NCI-H2029 (cell line): ENCODE results near the gene C10orf105.

Experiments
- DNase-seq: peaks from one replicate; lab custom pipeline; 2025; lab: John Stamatoyannopoulos, UW

The C10orf105 gene, protein sequence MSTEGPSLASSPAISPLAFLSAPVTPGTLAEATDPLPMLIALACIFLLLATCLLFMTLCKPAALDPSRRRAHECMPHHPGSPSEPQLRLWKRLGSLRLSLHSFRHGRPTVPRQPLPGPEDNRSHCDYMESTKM

GRCh38 chr10:71719464-71720201, at the start of gene C10orf105:
TSS of gene C10orf105 (minus strand) at chr10:71719778. CDS start at chr10:71716337, 3,441 bp downstream.
- no peak for DNase-seq

GRCh38 chr10:71767420-71768035, 48.0 kb upstream of the C10orf105 start:
- no peak for DNase-seq

DNA sequence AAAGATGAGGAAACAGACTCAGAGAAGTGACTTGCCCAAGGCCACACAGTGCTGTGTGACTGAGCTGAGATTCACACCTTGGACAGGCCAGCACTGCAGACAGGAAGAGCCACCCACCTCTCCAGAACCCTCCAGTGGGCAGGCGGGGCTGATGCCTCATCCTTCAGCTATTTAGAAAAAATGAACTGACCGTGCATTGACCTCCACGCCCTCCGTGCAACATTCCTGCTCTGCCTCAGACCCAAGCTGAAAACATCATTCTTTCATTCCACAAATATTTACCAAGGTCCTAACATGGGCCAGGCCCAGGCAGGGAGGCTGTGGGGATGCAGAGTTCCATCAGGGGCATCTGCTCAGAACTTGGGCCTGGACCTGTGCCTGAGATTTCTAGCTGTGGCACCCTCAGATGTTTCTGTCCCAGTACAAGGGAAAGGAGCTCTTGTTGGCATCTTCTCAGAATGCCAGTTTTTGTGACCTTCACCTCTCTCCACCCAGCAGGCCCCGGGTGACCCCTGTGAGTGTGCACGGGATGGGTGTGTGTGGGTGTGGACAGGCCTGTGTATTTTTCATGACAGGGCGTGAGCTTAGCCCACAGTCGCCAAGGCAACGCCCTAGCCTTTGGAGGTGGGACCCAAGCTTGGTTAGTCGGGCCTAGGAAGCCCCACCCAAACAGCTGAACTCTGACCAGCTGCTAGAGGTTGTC, 47.3 kb upstream of the C10orf105 start:
- no peak for DNase-seq

- no peak for DNase-seq
Observed at GRCh38 chr10:71765906-71766716, 46.5 kb upstream of the C10orf105 start.

DNA sequence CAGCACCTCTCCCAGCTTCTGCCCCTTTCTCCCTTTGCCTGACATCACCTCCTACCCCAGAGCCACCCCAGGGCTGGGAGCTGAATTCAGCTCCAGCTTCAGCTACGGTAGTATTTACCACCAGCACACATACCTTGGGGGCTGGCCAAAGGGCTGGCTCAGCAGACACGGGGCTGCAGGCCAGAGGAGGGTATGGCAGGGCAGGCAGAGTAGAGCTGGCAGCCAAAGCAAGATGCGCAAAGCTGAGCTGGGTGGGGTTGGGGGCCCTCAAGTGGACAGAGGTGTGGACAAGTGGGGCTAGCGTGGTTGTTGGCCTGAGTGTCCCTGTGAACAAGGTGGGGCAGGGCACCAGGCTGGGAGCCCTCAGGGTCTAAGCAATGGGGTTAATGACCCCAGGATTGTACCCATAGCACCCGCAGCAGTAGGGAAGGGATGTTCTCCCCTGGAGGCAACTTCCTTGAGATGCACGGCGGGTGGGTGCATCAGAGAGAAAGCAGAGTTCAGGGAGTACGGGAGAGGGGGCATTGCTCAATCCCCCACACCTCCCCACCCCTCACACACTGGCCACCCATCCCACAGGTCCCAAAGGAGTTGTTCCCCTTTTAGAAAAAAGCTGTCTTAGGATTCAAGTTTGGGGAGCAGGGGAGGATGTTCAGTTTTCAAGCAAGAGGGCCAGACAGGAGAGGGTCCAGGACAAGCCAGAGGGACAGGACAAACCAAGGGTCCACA, 45.8 kb upstream of the C10orf105 start:
- DNase-seq: no peak

- DNase-seq: no peak
Observed at GRCh38 chr10:71763352-71764127, 44.0 kb upstream of the C10orf105 start.

GRCh38 chr10:71762324-71762723, 42.7 kb upstream of the C10orf105 start:
- DNase-seq: no peak

GRCh38 chr10:71761541-71762113, 42.0 kb upstream of the C10orf105 start:
- DNase-seq: no peak

- DNase-seq: no peak
Observed at GRCh38 chr10:71761105-71761511, 41.5 kb upstream of the C10orf105 start.

- no peak for DNase-seq
Observed at GRCh38 chr10:71757399-71757922, 37.9 kb upstream of the C10orf105 start.

DNA sequence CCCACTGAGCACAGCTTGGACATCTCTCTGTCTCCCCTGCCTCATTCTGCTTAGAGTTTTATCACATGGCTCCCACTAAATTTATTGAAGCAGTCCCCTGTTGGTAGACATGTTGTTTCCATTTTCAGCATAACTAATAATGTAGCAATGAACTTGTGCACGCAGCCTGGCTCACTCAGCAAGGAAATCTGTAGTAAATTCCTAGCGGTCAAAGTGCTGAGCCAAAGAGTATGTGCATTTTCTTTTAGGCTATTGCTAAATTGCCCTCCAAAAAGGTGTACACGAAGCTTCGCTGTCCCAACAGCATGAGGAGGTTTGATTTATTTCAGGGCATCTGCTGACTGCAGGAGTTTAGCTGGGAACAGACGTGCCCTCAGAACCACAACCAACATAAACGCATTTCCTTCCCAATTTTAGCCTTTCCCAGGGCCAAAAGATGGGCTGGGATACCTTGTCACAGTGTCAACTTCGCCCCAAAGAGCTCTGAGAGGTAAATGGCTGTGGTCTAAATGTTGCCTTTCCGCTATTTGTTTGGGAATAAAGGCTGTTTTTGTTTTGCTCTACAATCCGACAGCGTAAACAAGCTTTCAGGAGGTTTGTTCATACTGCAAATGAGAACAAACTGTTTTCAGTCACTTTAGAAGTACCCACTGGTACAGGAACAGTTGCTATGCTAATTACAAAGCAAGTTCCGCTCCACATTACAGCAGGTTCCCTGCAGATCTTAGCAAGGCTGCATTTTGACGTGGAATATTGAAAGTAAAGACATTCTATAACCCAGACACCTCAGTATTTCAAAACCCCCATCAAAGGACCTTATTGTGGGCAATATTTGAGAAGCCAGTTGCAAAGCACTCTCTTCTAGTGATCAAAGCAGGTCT, 37.0 kb upstream of the C10orf105 start:
- no peak for DNase-seq

DNA sequence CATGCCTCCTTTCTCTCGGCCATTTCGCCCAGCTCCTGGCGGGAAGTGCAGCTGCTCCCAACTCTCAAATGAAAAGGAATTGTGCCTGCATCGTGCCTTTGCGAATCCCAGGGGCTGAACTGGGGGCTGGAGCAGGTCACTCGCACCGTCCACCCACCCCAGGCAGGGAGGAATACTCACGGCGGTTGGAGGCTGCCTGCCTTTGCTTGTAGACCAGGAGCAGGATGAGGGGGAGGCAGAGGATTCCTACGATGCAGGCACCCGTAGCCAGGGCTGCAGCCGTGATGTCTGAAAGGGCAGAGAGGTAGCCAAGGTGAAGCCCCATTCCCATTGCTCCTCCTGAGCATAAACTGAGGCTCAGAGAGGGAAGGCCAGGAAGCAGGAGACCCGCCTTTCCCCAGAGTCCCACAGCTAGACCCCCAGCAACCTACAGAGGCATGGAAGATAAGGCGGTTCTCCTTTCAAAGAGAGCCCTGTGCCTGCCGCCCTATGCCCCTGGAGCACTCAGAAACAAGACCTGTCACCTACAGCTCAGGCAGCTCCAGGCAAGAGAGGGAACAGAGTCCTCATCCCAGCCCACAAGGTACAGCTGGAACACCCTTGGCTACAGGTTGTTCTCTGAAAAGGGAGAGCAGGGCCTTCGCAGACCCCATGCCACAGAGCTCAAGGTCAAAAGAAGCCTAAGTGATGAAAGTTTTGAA, 35.8 kb upstream of the C10orf105 start:
- no peak for DNase-seq

- DNase-seq: no peak
Observed at GRCh38 chr10:71754562-71754961, 35.0 kb upstream of the C10orf105 start.

DNA sequence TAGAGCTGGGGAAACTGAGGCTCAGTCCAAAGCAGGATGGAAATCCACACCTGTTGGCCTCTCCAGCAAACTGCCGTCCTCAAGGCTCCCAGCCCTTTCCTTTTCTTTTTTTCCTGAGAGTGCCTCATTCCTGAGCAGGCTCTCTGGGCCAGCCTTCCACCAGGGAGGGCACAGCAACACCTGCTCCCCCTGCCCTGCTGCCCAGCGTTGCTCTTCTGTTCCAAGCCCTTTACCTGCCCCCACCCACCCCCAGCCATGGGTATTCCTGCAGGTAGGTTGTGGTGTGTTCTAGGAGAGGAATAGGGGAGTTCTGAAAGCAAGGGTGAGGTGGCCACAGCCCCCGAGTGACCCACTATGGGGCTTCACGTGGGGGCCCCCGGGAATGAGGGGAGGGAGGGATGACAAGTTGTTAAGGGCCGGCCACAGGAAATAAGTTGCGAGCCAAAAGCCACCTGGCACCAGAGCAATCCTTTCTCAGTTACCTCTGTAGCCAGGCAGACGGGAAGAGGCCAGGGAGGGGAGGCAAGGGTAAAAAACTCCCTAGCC, 34.5 kb upstream of the C10orf105 start:
- DNase-seq: no peak

DNA sequence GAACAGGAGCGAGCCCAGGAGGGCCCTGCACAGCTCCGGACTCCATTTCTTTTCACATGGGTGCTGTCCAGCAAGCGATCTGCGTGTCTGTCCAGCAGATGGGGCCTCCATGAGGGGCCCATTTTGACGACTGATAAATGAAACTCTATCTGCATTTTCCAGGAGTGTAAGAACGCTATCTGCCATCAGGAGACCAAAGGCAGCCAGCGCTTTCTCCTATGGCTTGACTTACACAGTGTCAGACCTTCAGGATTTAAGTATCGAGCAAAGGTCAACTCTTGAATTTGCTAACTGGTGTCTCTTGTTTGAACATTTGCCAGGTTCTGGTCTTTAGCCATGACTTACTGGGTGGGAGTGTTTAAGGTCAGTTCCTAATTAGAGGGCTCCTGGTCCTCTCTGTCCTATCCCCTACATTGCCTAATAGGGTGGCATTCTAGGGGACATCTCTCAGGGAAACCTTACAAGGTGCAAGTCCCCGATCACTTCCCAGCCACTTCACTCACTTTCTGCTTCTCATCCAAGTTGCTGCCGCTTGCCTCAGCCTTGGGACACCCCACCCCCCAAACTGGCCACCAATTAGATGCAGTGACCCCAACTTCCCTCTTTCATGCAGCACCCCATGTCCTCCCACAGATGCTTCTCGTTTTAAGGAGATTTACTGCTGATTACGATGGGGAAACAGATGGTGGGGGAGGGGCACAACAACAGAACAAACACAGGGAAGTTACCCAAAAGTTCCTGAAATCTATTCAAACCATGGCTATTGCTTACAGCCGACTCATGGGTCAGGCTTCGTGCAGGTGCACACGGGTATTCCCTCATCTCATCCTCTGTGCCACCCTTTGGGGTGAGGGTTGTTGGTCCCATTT, 33.7 kb upstream of the C10orf105 start:
- no peak for DNase-seq

GRCh38 chr10:71752391-71753090, 33.0 kb upstream of the C10orf105 start:
- no peak for DNase-seq
